Measurements from ENCODE around the gene FHIP2A. TPM values are rescaled to one million over a fixed set of nuclear protein-coding genes. Genes with fewer than 3 reads are reported as not detected.

Gene FHIP2A
- total and polyA plus RNA-seq, 2 of the 4 experiments (the other 2 are of a cell fraction) = 10.7 to 16.5 TPM

DNA sequence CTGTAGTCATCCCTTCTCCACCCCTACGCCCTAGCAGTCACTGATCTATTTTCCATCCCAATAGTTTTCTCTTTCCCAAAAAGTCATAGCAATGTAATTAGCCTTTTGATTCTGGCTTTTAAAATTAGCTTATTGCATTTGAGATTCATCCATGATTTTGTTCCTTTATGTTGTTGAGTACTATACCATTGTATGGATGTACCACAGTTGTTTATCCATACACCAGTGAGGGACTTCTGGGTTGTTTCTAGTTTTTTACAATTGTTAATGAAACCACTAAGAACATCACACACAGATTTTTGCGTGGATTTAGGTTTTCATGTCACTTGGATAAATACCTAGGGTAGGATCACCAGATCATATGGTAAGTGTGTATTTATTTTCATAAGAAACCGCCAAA is 16.1 kb downstream of the FHIP2A start (continued):
- TF ChIP-seq, protein P1, sequence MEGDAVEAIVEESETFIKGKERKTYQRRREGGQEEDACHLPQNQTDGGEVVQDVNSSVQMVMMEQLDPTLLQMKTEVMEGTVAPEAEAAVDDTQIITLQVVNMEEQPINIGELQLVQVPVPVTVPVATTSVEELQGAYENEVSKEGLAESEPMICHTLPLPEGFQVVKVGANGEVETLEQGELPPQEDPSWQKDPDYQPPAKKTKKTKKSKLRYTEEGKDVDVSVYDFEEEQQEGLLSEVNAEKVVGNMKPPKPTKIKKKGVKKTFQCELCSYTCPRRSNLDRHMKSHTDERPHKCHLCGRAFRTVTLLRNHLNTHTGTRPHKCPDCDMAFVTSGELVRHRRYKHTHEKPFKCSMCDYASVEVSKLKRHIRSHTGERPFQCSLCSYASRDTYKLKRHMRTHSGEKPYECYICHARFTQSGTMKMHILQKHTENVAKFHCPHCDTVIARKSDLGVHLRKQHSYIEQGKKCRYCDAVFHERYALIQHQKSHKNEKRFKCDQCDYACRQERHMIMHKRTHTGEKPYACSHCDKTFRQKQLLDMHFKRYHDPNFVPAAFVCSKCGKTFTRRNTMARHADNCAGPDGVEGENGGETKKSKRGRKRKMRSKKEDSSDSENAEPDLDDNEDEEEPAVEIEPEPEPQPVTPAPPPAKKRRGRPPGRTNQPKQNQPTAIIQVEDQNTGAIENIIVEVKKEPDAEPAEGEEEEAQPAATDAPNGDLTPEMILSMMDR (conservative IDR thresholded peaks at IDR 0.05; ENCODE audit: low read depth, low read length) = no peak

DNA sequence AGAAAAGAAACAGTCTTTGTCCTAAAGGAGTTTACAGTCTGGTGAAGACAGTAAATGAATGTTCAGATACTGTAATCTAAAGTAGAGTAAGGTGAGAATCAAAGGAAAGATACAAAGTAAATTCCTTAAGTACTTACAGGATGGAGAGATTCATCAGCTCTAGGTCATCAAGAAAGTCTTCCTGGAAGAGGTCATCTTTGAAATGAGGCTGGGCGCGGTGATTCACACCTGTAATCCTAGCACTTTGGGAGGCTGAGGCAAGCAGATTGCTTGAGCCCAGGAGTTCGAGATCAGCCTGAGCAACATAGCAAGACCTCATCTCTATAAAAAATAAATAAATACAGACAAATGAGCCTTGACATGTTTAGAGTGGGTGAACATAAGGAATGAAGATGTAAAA is 18.3 kb downstream of the FHIP2A start:
- H3K4me3 ChIP-seq (ENCODE audit: insufficient read depth, low read depth, low read length) = no peak overlapping the region
- no peak overlapping the region for H3K56ac ChIP-seq (ENCODE audit: extremely low read depth, insufficient read depth, low read length)
- no CpG with 5 or more reads among the region's 3 CpGs for WGBS, 2 experiments (ENCODE audit: extremely low coverage in 2 of 2, insufficient read length in 1 of 2)
- no peak overlapping the region for H3K4me2 ChIP-seq (ENCODE audit: low read depth, low read length)
- no peak overlapping the region for H3K9ac ChIP-seq (ENCODE audit: low read depth, low read length)
- no peak overlapping the region for H4K91ac ChIP-seq (ENCODE audit: insufficient read depth, low read depth, low read length)
- H4K8ac ChIP-seq (ENCODE audit: low read depth in 2 of 2, low read length in 2 of 2) = no peak overlapping the region
- ATAC-seq (ENCODE audit: low read depth) (no peak), DNase-seq (no peak)
- no peaks in the 10 kb centered on the region for H3K4me1 ChIP-seq (ENCODE audit: control insufficient read depth, insufficient read depth, low read length)
- H2AK9ac ChIP-seq (replicated peaks; ENCODE audit: low read depth, low read length, poor library complexity) = no peak overlapping the region
- H2BK20ac ChIP-seq (ENCODE audit: low read depth, low read length) = no peak overlapping the region
- no peak overlapping the region for H3K18ac ChIP-seq (ENCODE audit: low read depth, low read length)
- no peak overlapping the region for H3K23ac ChIP-seq (ENCODE audit: low read depth, low read length)
- H3K79me1 ChIP-seq (ENCODE audit: low read depth in 1 of 2, low read length in 2 of 2) = peaks cover 27 to 50% of the 10 kb centered on the region in 2 experiments
- H3K27ac ChIP-seq (ENCODE audit: insufficient read depth, low read length) = no peak overlapping the region
- H3K4ac ChIP-seq (ENCODE audit: low read depth, low read length) = no peak overlapping the region
- H4K20me1 ChIP-seq (ENCODE audit: insufficient read depth, low read length) = no peaks in the 10 kb centered on the region
- ChIA-PET POLR2A (ENCODE audit: unreplicated experiment) (no interaction called here), CTCF (no interaction called here)
- in situ Hi-C loops (cut with MboI; ENCODE audit: low sequenced_read_pairs) (no loop called here), intact Hi-C loops (cut with micrococcal nuclease) (no loop called here), dilution Hi-C loops (cut with HindIII; ENCODE audit: low sequenced_read_pairs, unreplicated experiment) (no loop called here)
- H2AFZ ChIP-seq (replicated peaks; ENCODE audit: low read length, poor library complexity) = no peak overlapping the region
- H3K27me3 ChIP-seq (ENCODE audit: control insufficient read depth, insufficient read depth, low read length) = no peaks in the 10 kb centered on the region
- no peak overlapping the region for H2BK120ac ChIP-seq (ENCODE audit: low read depth, low read length)
- H2BK5ac ChIP-seq (ENCODE audit: low read depth, low read length, poor library complexity, severe bottlenecking) = no peak overlapping the region
- no peak overlapping the region for H2BK15ac ChIP-seq (ENCODE audit: low read depth, low read length)
- BruUV-seq (replicated peaks) = no TSS peak
- peaks cover 44% of the 10 kb centered on the region for H3K36me3 ChIP-seq (ENCODE audit: control insufficient read depth, insufficient read depth, low read length)
- H3K9me1 ChIP-seq (ENCODE audit: insufficient read depth, low read length) = peaks cover 5% of the 10 kb centered on the region
- no peaks in the 10 kb centered on the region for H3K9me3 ChIP-seq (ENCODE audit: control insufficient read depth, insufficient read depth, low read length)
- no peak overlapping the region for H4K5ac ChIP-seq (ENCODE audit: low read depth, low read length)
- no peak overlapping the region for H2AK5ac ChIP-seq (ENCODE audit: low read depth, low read length)
- H3K14ac ChIP-seq (replicated peaks; ENCODE audit: low read depth, low read length) = no peak overlapping the region
- TF ChIP-seq, protein P1 (conservative IDR thresholded peaks at IDR 0.05; ENCODE audit: low read depth, low read length) = no peak
- no peak for TF ChIP-seq MXI1 (IDR thresholded peaks at IDR 0.05; ENCODE audit: borderline replicate concordance, low read depth, low read length)
- no peak for TF ChIP-seq RAD21 (IDR thresholded peaks at IDR 0.05; ENCODE audit: low read length)
- TF ChIP-seq CHD1 (IDR thresholded peaks at IDR 0.05; ENCODE audit: low read depth, low read length) = no peak
- no peak for TF ChIP-seq RFX5 (IDR thresholded peaks at IDR 0.05; ENCODE audit: low read depth, low read length)
- TF ChIP-seq, protein P2, sequence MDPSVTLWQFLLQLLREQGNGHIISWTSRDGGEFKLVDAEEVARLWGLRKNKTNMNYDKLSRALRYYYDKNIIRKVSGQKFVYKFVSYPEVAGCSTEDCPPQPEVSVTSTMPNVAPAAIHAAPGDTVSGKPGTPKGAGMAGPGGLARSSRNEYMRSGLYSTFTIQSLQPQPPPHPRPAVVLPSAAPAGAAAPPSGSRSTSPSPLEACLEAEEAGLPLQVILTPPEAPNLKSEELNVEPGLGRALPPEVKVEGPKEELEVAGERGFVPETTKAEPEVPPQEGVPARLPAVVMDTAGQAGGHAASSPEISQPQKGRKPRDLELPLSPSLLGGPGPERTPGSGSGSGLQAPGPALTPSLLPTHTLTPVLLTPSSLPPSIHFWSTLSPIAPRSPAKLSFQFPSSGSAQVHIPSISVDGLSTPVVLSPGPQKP (IDR thresholded peaks at IDR 0.05; ENCODE audit: borderline replicate concordance, low read depth, low read length) = no peak
- TF ChIP-seq, protein P3, sequence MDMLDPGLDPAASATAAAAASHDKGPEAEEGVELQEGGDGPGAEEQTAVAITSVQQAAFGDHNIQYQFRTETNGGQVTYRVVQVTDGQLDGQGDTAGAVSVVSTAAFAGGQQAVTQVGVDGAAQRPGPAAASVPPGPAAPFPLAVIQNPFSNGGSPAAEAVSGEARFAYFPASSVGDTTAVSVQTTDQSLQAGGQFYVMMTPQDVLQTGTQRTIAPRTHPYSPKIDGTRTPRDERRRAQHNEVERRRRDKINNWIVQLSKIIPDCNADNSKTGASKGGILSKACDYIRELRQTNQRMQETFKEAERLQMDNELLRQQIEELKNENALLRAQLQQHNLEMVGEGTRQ (IDR thresholded peaks at IDR 0.05; ENCODE audit: low read depth, low read length) = no peak
- TF ChIP-seq BHLHE40 (IDR thresholded peaks at IDR 0.05; ENCODE audit: low read depth, low read length) = no peak
- no peak for TF ChIP-seq SMC3 (IDR thresholded peaks at IDR 0.05; ENCODE audit: low read depth, low read length)
- no peak for TF ChIP-seq FOS (IDR thresholded peaks at IDR 0.05; ENCODE audit: low read depth, low read length)
- TF ChIP-seq NFE2L2 (IDR thresholded peaks at IDR 0.05; ENCODE audit: low read depth, low read length) = no peak

All from IMR-90 (cell line).